AG10803 (cell line): ENCODE results near the gene EYA4.
A peak's percentile ranks its signal among the peaks of the same experiment; 100 is the strongest.

Experiments
- DNase-seq: peaks from one replicate; pipeline ENCODE4 v3.0.0; 2010; ENCODE audit warnings: low read depth
- H3K4me3 ChIP-seq: 2 replicates; pipeline ENCODE4 v1.5.1; 2011; ENCODE audit warnings: mild to moderate bottlenecking, low read length, control low read depth
- CTCF ChIP-seq: conservative IDR thresholded peaks from 2 replicates; pipeline ENCODE4 v1.5.1; 2011; ENCODE audit warnings: mild to moderate bottlenecking, low read length, control low read depth, inconsistent platforms

Gene EYA4

GRCh38 chr6:133241086-133241900, at the start of gene EYA4:
TSS of gene EYA4 (plus strand) at chr6:133241357. CDS start at chr6:133274781, 33,424 bp downstream.
- no peak for TF ChIP-seq CTCF
- H3K4me3 ChIP-seq = peak within 1 kb of the TSS; percentile 46
- no peak for DNase-seq

- no peak for DNase-seq
- no peak for TF ChIP-seq CTCF
These were observed 47.8 kb upstream of the EYA4 start for GRCh38 chr6:133193396-133193795.

GRCh38 chr6:133198725-133199124, 42.4 kb upstream of the EYA4 start:
- no peak for TF ChIP-seq CTCF
- no peak overlapping the region for H3K4me3 ChIP-seq
- DNase-seq = no peak

More at GRCh38 chr6:133193396-133193795, 47.8 kb upstream of the EYA4 start:
- no peak overlapping the region for H3K4me3 ChIP-seq

GRCh38 chr6:133201231-133201630, 39.9 kb upstream of the EYA4 start:
- no peak overlapping the region for H3K4me3 ChIP-seq
- no peak for DNase-seq
- TF ChIP-seq CTCF = no peak

- no peak for DNase-seq
- H3K4me3 ChIP-seq = no peak overlapping the region
- no peak for TF ChIP-seq CTCF
These were observed 38.4 kb upstream of the EYA4 start for GRCh38 chr6:133202610-133203343.

GRCh38 chr6:133203344-133203697, 37.8 kb upstream of the EYA4 start:
- TF ChIP-seq CTCF = no peak
- no peak overlapping the region for H3K4me3 ChIP-seq
- no peak for DNase-seq

- DNase-seq = no peak
- H3K4me3 ChIP-seq = no peak overlapping the region
- TF ChIP-seq CTCF = no peak
These were observed 35.9 kb upstream of the EYA4 start for GRCh38 chr6:133205304-133205703.
